ENCODE measurements around the gene C6orf118. TPM values are rescaled to one million over a fixed set of nuclear protein-coding genes. Genes with fewer than 3 reads are reported as not detected.

The C6orf118 gene
- total and polyA plus RNA-seq, 2 of the 13 experiments (the other 11 are each of a cell fraction or from before 2014, with no cell fraction given): not detected

DNA sequence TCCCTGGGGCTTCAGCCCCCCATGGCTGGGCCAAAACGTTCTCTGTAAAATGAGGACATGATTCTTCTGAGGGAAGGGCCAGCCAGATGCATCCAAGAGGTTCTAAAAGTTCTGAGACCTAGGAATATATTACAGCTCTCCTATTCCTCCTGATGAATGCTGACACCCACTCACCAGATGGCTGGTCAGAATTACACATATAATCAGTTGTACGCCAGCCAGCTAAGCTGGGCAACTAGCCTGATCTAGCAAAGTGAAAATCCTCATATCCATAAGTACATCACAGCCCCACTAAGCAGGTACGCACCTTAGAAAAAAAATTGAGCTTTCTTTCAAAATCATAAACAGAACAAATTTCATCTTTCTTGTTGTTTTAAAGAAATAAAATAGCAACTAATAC is 34.8 kb downstream of the C6orf118 start:
- DNase-seq (ENCODE audit: low spot score) (no peak), FAIRE-seq (no peak), ATAC-seq (no peak)
- Histone ChIP-seq H3K27me3 (ENCODE audit: control insufficient read depth in 1 of 2, insufficient read depth in 2 of 2, low read length in 2 of 2) (no peaks in the 10 kb centered on the region), H3K9ac (ENCODE audit: insufficient read depth, low read depth, low read length) (no peak overlapping the region), H4K20me1 (ENCODE audit: insufficient read depth, low read length) (no peaks in the 10 kb centered on the region), H3K36me3 (replicated peaks in 1 of 2; ENCODE audit: control insufficient read depth in 1 of 2, insufficient read depth in 2 of 2, low read length in 2 of 2) (no peaks in the 10 kb centered on the region), H3K9me3 (ENCODE audit: low read length) (peaks cover 77% of the 10 kb centered on the region), H2AFZ (ENCODE audit: low read length) (no peak overlapping the region), H3K4me2 (ENCODE audit: low read depth, low read length) (no peak overlapping the region), H3K4me3 (replicated peaks in 1 of 3; ENCODE audit: insufficient read depth in 1 of 3, low read depth in 2 of 3, low read length in 3 of 3) (no peak overlapping the region), H3K27ac (ENCODE audit: extremely low read length, insufficient read depth, low read length) (no peak overlapping the region), H3K4me1 (ENCODE audit: insufficient read depth, low read length) (no peaks in the 10 kb centered on the region), H3K79me2 (ENCODE audit: insufficient read depth, low read length) (no peaks in the 10 kb centered on the region)
- TF ChIP-seq MED13 (CRISPR knock-in tag; IDR thresholded peaks at IDR 0.05) (no peak), FLYWCH1 (CRISPR knock-in tag; IDR thresholded peaks at IDR 0.05) (no peak), ZNF614 (CRISPR knock-in tag; IDR thresholded peaks at IDR 0.05; ENCODE audit: borderline replicate concordance) (no peak), CENPT (CRISPR knock-in tag; IDR thresholded peaks at IDR 0.05; ENCODE audit: low read depth) (no peak), ZNF816 (CRISPR knock-in tag; IDR thresholded peaks at IDR 0.05; ENCODE audit: borderline replicate concordance) (no peak), SRSF9 (IDR thresholded peaks at IDR 0.05; ENCODE audit: borderline replicate concordance, insufficient read depth, low read depth, low read length, poor library complexity, severe bottlenecking) (no peak), HOXA3 (CRISPR knock-in tag; IDR thresholded peaks at IDR 0.05) (no peak)
- 48% methylated on average over 3 of the region's 3 CpGs for WGBS (ENCODE audit: low lambda C conversion rate)
- in situ Hi-C loops (cut with HindIII; ENCODE audit: extremely low pct_ligation_motif_present, low pct_unique_long_range_greater_than_20kb) (no loop called here), intact Hi-C loops (cut with micrococcal nuclease; ENCODE audit: unreplicated experiment) (no loop called here)
- no TSS peak for BruUV-seq (replicated peaks)
- CTCF ChIA-PET (ENCODE audit: low intra/inter-chr PET ratio, low total read pairs): no interaction called here
- POLR2A ChIA-PET: no interaction called here

DNA sequence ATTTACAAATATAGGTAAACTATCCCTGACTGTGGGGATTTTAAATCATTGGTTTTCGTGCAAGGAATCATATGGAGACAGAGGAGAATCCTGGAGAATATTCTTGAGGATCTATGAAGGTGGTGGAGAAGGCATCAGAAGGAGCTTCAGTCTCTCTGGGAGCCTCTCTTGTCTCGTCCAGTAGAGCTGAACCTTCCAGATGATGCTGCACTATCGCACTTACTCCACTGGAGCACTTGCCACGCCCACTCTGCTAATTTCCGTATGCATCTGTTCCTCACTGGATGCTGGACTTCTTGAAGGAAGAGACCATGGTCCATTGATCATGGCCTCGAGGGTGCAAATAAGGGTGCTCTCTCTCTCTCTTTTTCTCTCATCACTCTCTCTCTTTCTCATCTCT is 36.8 kb downstream of the C6orf118 start:
- no TSS peak for BruUV-seq (replicated peaks)
- CTCF ChIA-PET (ENCODE audit: low intra/inter-chr PET ratio, low total read pairs): no interaction called here

More for the DNA sequence above, 36.8 kb downstream of the C6orf118 start:
- Histone ChIP-seq H3K4me1 (ENCODE audit: insufficient read depth, low read length) (no peaks in the 10 kb centered on the region), H3K27ac (ENCODE audit: extremely low read length, insufficient read depth, low read length) (no peak overlapping the region), H3K9ac (ENCODE audit: insufficient read depth, low read depth, low read length) (no peak overlapping the region), H4K20me1 (ENCODE audit: insufficient read depth, low read length) (no peaks in the 10 kb centered on the region), H3K4me3 (replicated peaks in 1 of 3; ENCODE audit: insufficient read depth in 1 of 3, low read depth in 2 of 3, low read length in 3 of 3) (no peak overlapping the region), H2AFZ (ENCODE audit: low read length) (no peak overlapping the region), H3K79me2 (ENCODE audit: insufficient read depth, low read length) (no peaks in the 10 kb centered on the region), H3K36me3 (replicated peaks in 1 of 2; ENCODE audit: control insufficient read depth in 1 of 2, insufficient read depth in 2 of 2, low read length in 2 of 2) (no peaks in the 10 kb centered on the region), H3K4me2 (ENCODE audit: low read depth, low read length) (no peak overlapping the region), H3K9me3 (ENCODE audit: low read length) (peaks cover 76% of the 10 kb centered on the region), H3K27me3 (ENCODE audit: control insufficient read depth in 1 of 2, insufficient read depth in 2 of 2, low read length in 2 of 2) (no peaks in the 10 kb centered on the region)
- FAIRE-seq (no peak), ATAC-seq (no peak), DNase-seq (ENCODE audit: low spot score) (no peak)
- WGBS (ENCODE audit: low lambda C conversion rate): 10% methylated on average over 6 of the region's 6 CpGs
- in situ Hi-C loops (cut with HindIII; ENCODE audit: extremely low pct_ligation_motif_present, low pct_unique_long_range_greater_than_20kb) (no loop called here), intact Hi-C loops (cut with micrococcal nuclease; ENCODE audit: unreplicated experiment) (no loop called here)
- TF ChIP-seq TSC22D2 (CRISPR knock-in tag; IDR thresholded peaks at IDR 0.05; ENCODE audit: borderline replicate concordance): no peak
- no peak for TF ChIP-seq SP2 (CRISPR knock-in tag; IDR thresholded peaks at IDR 0.05)
- no peak for TF ChIP-seq PPARG (CRISPR knock-in tag; conservative IDR thresholded peaks at IDR 0.05)
- no peak for TF ChIP-seq ZNF670 (CRISPR knock-in tag; IDR thresholded peaks at IDR 0.05; ENCODE audit: borderline replicate concordance)
- no peak for TF ChIP-seq KDM3A (CRISPR knock-in tag; IDR thresholded peaks at IDR 0.05; ENCODE audit: low read depth)
- no peak for TF ChIP-seq ZNF282 (IDR thresholded peaks at IDR 0.05; ENCODE audit: partially characterized antibody)
- no peak for TF ChIP-seq GABPB1 (CRISPR knock-in tag; IDR thresholded peaks at IDR 0.05)
- TF ChIP-seq ZNF569 (CRISPR knock-in tag; IDR thresholded peaks at IDR 0.05; ENCODE audit: borderline replicate concordance): no peak
- POLR2A ChIA-PET: no interaction called here
